Psoas muscle (tissue), 8 donors: Measurements from ENCODE around the gene SERPINI1. TPM values are rescaled to one million over a fixed set of nuclear protein-coding genes. Genes with fewer than 3 reads are reported as not detected.

ENCODE experiments used
- ATAC-seq, 4 donors: fragments of 200-7000 bp; cut with Tn5 transposase; one replicate each; pipeline ENCODE4 v1.9.1; 2020; ENCODE audit warnings: moderate library complexity in 3 of 4, mild to moderate bottlenecking in 2 of 4
- DNase-seq, 2 donors: peaks; one replicate each; pipeline ENCODE4 v3.0.0-alpha.2; 2020
- H3K27ac ChIP-seq: fragments of 200-600 bp; one replicate; pipeline ENCODE4 v1.8.0; 2022
- H3K27me3 ChIP-seq, 3 donors: fragments of 200-600 bp in 1 of 3; one replicate each; pipeline versions ENCODE4 v1.6.1 to v1.8.0; 2013 to 2022; ENCODE audit warnings: low read length in 2 of 3, mild to moderate bottlenecking in 2 of 3, moderate library complexity in 1 of 3; ENCODE audit not compliant: insufficient read depth in 3 of 3
- H3K36me3 ChIP-seq, 2 donors: fragments of 200-600 bp in 1 of 2; one replicate each; pipeline versions ENCODE4 v1.6.1 to v1.8.0; 2013 to 2022; ENCODE audit warnings: low read depth in 1 of 2, mild to moderate bottlenecking in 1 of 2, moderate library complexity in 1 of 2; ENCODE audit not compliant: insufficient read depth in 1 of 2
- H3K4me1 ChIP-seq: fragments of 200-600 bp; one replicate; pipeline ENCODE4 v1.8.0; 2022
- H3K4me3 ChIP-seq: fragments of 200-600 bp; one replicate; pipeline ENCODE4 v1.8.0; 2022; ENCODE audit warnings: mild to moderate bottlenecking
- H3K9me3 ChIP-seq: fragments of 200-600 bp; one replicate; pipeline ENCODE4 v1.8.0; 2022
- CTCF ChIP-seq: fragments of 200-600 bp; IDR thresholded peaks from one replicate; pipeline ENCODE4 v1.8.0; 2022; ENCODE audit warnings: antibody characterized with exemption
- WGBS, 3 donors: extraction: QIAGEN DNeasy Blood & Tissue Kit; methylation state at CpG; one replicate each; pipeline versions ENCODE4 v1.1.6 to v1.1.7; 2013; 5-methylcytosine and 5-hydroxymethylcytosine counted together
- intact Hi-C, 2 donors: fragments of 100-400 bp; cut with DNase I; formaldehyde crosslinking; loops; one replicate each; pipeline versions ENCODE4 v1.11.0 to v1.14.2; 2022
- polyA plus RNA-seq, 3 donors: library from polyadenylated mRNA; stranded (reverse); fragments of 200-250 nt; gene quantifications; one replicate each; pipeline ENCODE4 v1.2.3, GENCODE V29; 2013
- total RNA-seq, 4 donors: library from RNA; stranded (reverse); fragmentation: NEBNext Ultra II Directional in 2 of 4; extraction: Animal tissue kit (Norgen Biotek cat#: 25700) in 2 of 4; gene quantifications; one replicate each; pipeline versions ENCODE4 v1.2.1 to v1.2.4, GENCODE V29; 2021 to 2023
- donor health status: healthy with polysubstance abuse.
- donor health status: DM: no; HTN: no; CAD: no; lungs with moderate emphysema.
- donor health status: Bipolar disorder and iron deficiency.
- donor health status: healthy.
- donor health status: DM: yes; HTN: yes; CAD: no.
- donor health status: DM: no; HTN: no; CAD: no.
- donor health status: DM: no; HTN: no; CAD: no.
- donor health status: DM: yes; HTN: yes; CAD: no.

SERPINI1 gene
- total and polyA plus RNA-seq, 7 donors, result 1.8 to 5.0 (median 3.4) TPM

DNA sequence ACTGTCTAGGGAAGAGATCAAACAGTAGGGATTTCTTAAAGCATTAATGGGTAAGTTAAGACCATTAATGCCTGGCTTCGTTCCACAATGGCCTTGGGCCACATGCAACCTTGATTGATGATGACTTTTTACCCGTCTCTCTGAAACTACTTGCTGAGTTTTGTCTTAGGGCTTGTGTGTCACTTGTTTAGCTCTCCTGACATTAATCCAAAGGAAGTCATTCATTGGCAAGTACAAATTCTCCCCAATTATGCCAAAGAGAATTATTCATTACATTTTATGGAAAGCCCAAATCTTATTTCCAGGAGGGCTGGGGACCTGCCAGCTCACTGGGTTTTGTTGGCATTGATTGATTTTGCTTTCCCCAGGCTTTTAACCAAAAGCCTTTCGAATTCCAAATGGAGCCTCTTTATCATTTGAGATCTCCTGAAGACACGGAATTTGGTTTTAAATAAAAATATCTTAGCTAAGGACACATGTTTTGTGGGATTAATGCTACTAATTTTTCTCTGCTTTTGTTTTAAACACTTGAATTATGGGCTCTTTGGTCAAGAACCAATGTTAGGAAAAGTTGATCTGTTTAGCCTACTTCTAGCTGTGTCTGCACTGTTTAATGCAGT, 40.7 kb downstream of the SERPINI1 start:
- 29 to 40% (median 39%) methylated on average over 4 of the region's 4 CpGs for WGBS, 3 donors
- DNase-seq, result no peak
- Histone ChIP-seq H3K9me3 (no peaks in the 10 kb centered on the region), H3K4me3 (no peak overlapping the region), H3K4me1 (no peaks in the 10 kb centered on the region), H3K36me3 (no peaks in the 10 kb centered on the region), H3K27ac (no peak overlapping the region), H3K27me3 (no peaks in the 10 kb centered on the region)
- intact Hi-C loops, result no loop called here
- ATAC-seq, result no peak
- no peak for TF ChIP-seq CTCF

DNA sequence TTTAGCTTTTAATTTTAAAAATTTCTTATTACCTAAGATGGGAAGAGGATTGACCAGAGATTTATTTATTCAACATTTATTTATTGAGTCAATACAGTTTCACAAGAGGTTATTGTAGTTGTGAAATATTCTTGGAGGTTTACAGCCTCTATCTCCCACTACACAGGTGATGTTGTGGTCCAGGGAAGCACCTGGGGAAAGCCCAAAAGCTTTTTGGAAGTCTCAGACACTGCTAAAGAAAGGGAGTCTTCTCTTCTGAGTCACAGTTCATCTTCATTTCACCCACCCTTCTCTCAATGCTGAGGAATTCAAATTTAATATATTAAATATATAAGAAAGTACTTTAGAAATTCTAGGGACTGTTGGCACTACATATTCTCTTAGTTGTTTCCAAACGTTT, 41.8 kb downstream of the SERPINI1 start:
- no peaks in the 10 kb centered on the region for H3K4me1 ChIP-seq
- no peak for ATAC-seq
- H3K4me3 ChIP-seq, result no peak overlapping the region
- no peaks in the 10 kb centered on the region for H3K9me3 ChIP-seq
- no peak overlapping the region for H3K27ac ChIP-seq
- H3K27me3 ChIP-seq, result no peaks in the 10 kb centered on the region
- TF ChIP-seq CTCF, result no peak
- DNase-seq, result no peak
- WGBS, 3 donors, result 33 to 62% (median 34%) methylated on average over 1 of the region's 1 CpG
- no peaks in the 10 kb centered on the region for H3K36me3 ChIP-seq
- intact Hi-C loops, result no loop called here

DNA sequence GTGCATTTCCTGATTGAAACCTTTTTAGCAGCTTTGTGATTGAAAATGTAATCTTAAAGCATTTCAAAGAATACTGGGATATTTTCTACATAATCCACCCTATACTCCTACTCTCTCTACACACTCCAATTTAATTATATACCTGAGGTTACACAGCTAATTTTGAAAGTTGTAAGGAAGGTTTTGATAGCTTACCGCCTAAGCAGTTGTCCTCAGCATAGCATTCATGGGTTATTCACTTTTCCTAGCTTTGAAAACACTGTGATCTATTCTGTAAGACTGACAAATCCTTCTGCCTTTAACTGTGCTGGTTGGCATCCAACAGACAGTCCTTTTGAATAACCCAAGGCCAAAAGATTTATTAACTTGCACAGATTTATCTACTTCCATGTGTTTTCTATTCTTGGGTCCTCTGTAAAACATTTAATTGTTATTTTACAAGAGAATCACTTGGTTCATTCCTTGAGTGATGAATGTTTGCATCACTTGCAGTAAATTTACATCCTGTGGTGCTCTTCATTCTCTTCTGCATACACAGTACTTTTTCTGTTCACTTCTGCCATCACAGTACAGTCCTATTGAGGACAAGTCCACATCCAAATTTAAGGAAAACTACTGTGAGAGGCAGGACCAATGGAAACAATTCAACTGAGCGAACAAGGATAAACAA, 44.8 kb downstream of the SERPINI1 start:
- no peak for ATAC-seq
- 89 to 95% (median 93%) methylated on average over 2 of the region's 2 CpGs for WGBS, 3 donors

DNA sequence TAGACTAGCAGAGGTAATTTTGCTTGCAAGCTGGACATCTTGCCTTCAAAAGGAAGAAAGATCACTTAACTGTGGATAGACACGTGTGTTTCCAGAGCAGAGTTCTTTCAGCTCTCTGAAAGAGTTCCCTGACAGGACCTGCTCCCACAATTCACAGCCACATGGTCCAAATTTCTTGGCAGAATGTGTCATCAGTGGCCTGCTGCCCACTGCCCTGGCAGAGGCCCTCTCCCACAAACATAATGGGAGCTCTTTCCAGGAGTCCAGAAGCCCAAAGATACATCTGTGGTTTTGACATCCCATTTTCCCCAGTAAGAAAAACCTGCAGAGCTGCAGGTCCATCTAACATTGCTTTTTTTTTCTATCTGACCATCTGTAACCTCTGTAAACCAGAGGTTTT, 48.3 kb downstream of the SERPINI1 start:
- Histone ChIP-seq H3K4me3 (no peak overlapping the region), H3K27me3 (no peaks in the 10 kb centered on the region), H3K36me3 (no peaks in the 10 kb centered on the region), H3K9me3 (no peaks in the 10 kb centered on the region), H3K27ac (no peak overlapping the region), H3K4me1 (no peaks in the 10 kb centered on the region)
- intact Hi-C loops, result no loop called here
- DNase-seq (no peak), ATAC-seq (no peak)
- no peak for TF ChIP-seq CTCF
- 9 to 38% (median 20%) methylated on average over 1 of the region's 1 CpG for WGBS, 3 donors

More for the DNA sequence above, 44.8 kb downstream of the SERPINI1 start:
- no peaks in the 10 kb centered on the region for H3K36me3 ChIP-seq
- no peaks in the 10 kb centered on the region for H3K9me3 ChIP-seq
- H3K4me1 ChIP-seq, result no peaks in the 10 kb centered on the region
- H3K27ac ChIP-seq, result no peak overlapping the region
- intact Hi-C loops, result no loop called here
- DNase-seq, result no peak
- no peak for TF ChIP-seq CTCF
- no peaks in the 10 kb centered on the region for H3K27me3 ChIP-seq
- H3K4me3 ChIP-seq, result no peak overlapping the region
